ENCODE data around the gene RALGAPA2. TPM values are rescaled to one million over a fixed set of nuclear protein-coding genes. Genes with fewer than 3 reads are reported as not detected.

Gene RALGAPA2
- total RNA-seq, 6 experiments from 2014 or later = 2.4 to 3.7 (median 3.2) TPM

DNA sequence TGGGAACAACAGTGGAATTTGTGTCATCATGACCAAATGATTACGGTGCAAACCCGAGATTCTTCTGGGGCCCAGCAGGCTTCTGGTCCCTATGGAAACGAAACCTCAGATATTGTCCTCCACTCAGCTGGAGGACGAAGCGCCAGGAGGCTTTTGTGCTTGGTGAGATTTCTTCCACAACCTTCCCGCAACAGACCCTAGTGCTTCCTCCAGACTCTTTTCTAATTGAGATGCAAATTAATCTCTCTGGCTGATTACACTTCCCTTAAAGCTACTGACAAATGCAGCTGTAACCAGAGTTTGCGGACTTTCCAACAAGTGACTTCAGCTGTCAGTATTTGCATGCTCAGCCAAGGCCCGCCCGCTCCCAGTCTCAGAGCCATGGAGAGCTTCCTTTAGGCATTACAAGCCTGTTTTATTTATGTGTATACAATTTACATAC lies 248.5 kb downstream of the RALGAPA2 start:
- Mint-ChIP-seq H3K4me3 (no peak overlapping the region), H3K36me3 (ENCODE audit: low read depth) (no peaks in the 10 kb centered on the region), H3K27ac (no peak overlapping the region), H3K9me3 (no peaks in the 10 kb centered on the region), H3K4me1 (ENCODE audit: low read depth) (peaks cover 31% of the 10 kb centered on the region), H3K27me3 (ENCODE audit: insufficient read depth) (peaks cover 5% of the 10 kb centered on the region)
- TF ChIP-seq, protein P1, sequence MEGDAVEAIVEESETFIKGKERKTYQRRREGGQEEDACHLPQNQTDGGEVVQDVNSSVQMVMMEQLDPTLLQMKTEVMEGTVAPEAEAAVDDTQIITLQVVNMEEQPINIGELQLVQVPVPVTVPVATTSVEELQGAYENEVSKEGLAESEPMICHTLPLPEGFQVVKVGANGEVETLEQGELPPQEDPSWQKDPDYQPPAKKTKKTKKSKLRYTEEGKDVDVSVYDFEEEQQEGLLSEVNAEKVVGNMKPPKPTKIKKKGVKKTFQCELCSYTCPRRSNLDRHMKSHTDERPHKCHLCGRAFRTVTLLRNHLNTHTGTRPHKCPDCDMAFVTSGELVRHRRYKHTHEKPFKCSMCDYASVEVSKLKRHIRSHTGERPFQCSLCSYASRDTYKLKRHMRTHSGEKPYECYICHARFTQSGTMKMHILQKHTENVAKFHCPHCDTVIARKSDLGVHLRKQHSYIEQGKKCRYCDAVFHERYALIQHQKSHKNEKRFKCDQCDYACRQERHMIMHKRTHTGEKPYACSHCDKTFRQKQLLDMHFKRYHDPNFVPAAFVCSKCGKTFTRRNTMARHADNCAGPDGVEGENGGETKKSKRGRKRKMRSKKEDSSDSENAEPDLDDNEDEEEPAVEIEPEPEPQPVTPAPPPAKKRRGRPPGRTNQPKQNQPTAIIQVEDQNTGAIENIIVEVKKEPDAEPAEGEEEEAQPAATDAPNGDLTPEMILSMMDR (IDR thresholded peaks at IDR 0.05) = no peak
- DNase-seq = no peak

DNA sequence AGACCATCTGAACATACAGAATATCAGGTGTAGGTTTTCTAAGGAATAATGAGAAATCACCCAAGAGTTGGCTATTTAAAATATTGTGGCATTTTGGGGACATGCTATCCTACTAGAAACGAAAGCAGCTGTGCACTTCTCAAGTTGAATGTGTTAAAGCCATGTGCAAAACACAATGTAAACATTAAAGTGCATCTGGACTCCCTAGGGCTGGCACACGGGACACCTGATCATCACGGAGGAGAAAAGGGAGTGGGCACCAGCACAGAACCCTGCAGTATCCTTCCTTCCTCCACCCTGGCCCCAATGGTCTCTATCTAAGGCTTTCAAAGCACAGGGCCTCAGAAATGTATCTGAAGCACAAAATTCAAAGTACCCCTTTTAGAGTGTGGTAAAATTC lies 250.3 kb downstream of the RALGAPA2 start:
- H3K36me3 Mint-ChIP-seq (ENCODE audit: low read depth) = no peaks in the 10 kb centered on the region

DNA sequence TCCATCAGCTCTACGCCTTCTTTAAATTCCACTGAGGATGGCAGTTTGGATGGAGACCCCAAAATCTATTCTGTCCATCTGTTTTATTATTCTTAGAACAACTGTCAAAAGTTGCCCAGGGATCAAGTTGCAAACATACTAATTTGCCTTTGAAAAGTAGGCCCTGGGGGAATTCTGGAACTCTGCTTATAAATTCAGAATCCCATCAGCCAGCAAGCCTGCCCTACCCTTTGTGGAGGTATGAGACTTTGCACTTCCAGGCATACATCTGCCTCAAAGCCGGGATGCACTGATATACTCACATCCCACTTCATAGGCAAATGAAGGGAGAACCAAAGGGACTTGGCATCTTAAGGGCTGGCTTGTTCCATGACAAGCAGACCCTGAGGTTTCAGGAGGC lies 250.9 kb downstream of the RALGAPA2 start:
- H3K9me3 Mint-ChIP-seq = no peaks in the 10 kb centered on the region
- TF ChIP-seq, protein P1 (IDR thresholded peaks at IDR 0.05) = no peak
- H3K4me1 Mint-ChIP-seq (ENCODE audit: low read depth) = peaks cover 34% of the 10 kb centered on the region
- peaks cover 7% of the 10 kb centered on the region for H3K27me3 Mint-ChIP-seq (ENCODE audit: insufficient read depth)
- no peaks in the 10 kb centered on the region for H3K36me3 Mint-ChIP-seq (ENCODE audit: low read depth)
- H3K4me3 Mint-ChIP-seq = no peak overlapping the region
- H3K27ac Mint-ChIP-seq = no peak overlapping the region
- no peak for DNase-seq

More for the DNA sequence above, 250.3 kb downstream of the RALGAPA2 start:
- Mint-ChIP-seq H3K27me3 (ENCODE audit: insufficient read depth) (peaks cover 5% of the 10 kb centered on the region), H3K9me3 (no peaks in the 10 kb centered on the region), H3K27ac (no peak overlapping the region), H3K4me1 (ENCODE audit: low read depth) (peaks cover 39% of the 10 kb centered on the region), H3K4me3 (no peak overlapping the region)
- TF ChIP-seq, protein P1 (IDR thresholded peaks at IDR 0.05) = no peak
- no peak for DNase-seq

DNA sequence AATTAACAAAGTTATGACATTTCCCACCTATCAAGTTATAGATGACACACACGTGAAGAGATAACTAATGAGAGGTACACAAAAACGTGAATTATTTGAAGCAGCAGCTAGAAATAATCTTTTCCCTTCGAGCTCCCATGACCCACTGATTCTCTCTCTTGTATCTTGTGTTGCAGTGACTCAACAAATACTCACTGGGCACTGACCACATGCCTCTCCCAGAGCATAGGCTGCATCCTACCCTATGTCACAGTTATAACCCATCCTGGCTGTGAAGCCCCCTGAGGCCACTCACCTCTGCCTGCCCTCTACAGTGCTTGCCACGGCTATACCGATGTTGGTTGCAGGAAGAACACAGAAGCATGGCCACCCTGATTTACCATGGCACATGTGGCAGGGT lies 252.7 kb downstream of the RALGAPA2 start:
- TF ChIP-seq, protein P1 (IDR thresholded peaks at IDR 0.05) = no peak
- no peak overlapping the region for H3K4me3 Mint-ChIP-seq
- no peaks in the 10 kb centered on the region for H3K9me3 Mint-ChIP-seq
- no peaks in the 10 kb centered on the region for H3K36me3 Mint-ChIP-seq (ENCODE audit: low read depth)
- no peak overlapping the region for H3K27ac Mint-ChIP-seq
- peaks cover 27% of the 10 kb centered on the region for H3K4me1 Mint-ChIP-seq (ENCODE audit: low read depth)
- H3K27me3 Mint-ChIP-seq (ENCODE audit: insufficient read depth) = peaks cover 5% of the 10 kb centered on the region
- DNase-seq = no peak

DNA sequence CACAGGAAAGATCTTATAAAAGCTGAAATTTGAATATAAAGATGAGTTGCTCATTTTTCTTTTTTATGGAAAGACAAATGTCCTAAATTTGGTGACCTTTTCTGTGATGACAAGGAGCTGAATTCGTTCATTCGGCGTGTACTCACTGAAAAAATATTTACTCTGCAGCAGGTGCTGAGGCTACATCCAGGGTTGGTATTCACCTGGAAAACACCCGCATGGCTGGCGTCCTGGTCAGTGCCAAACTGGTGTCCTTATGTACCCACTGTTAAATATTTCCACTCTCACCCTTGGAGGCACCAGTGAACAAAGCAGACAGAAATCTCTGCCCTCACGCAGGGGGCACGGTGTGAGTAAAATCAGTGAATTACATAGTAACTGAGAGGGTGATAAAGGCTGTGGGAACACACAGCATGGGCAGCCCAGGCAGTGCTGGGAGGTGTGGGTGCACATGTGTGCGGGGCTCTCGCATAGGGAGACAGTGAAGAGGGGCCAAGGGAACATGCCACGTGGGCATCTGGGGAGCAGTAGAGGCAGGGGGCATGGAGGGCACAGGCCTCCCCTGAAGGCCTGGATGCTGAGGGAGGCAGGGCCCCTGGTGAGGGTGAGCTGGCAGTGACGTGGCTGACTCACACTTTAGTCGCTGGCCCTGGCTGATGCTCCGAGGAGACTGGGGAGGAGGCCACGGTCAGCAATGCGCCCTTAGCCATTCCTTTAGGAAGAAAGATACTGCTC lies 254.9 kb downstream of the RALGAPA2 start:
- peak; percentile 22 for DNase-seq
- Mint-ChIP-seq H3K4me3 (no peak overlapping the region), H3K9me3 (no peaks in the 10 kb centered on the region), H3K36me3 (ENCODE audit: low read depth) (no peaks in the 10 kb centered on the region), H3K27me3 (ENCODE audit: insufficient read depth) (peaks cover 9% of the 10 kb centered on the region), H3K4me1 (ENCODE audit: low read depth) (peaks cover 34% of the 10 kb centered on the region), H3K27ac (peak overlapping the region; percentile 63)
- TF ChIP-seq, protein P1 (IDR thresholded peaks at IDR 0.05) = no peak
